H1 (cell line): ENCODE results near the gene WNT9A. TPM values are rescaled to one million over a fixed set of nuclear protein-coding genes. Genes with fewer than 3 reads are reported as not detected.

Source experiments
- BACH1 ChIP-seq: IDR thresholded peaks from 2 replicates; pipeline ENCODE4 v1.6.1; 2012; ENCODE audit warnings: low read length, improper control_type of control experiment
- BCL11A ChIP-seq, 2 experiments: IDR thresholded peaks; one replicate each; pipeline ENCODE4 v1.6.1; 2011; ENCODE audit warnings: low read depth in 2 of 2, low read length in 2 of 2, mild to moderate bottlenecking in 2 of 2
- CHD2 ChIP-seq: IDR thresholded peaks from 2 replicates; pipeline ENCODE4 v1.6.1; 2012; ENCODE audit warnings: low read length, improper control_type of control experiment
- EZH2 ChIP-seq: fragments of 200-600 bp; sonication (generic); IDR thresholded peaks from 2 replicates; pipeline ENCODE4 v1.7.1; 2012; ENCODE audit warnings: low read depth, mild to moderate bottlenecking, moderate library complexity, low read length, inconsistent platforms; ENCODE audit not compliant: severe bottlenecking
- GABPA ChIP-seq: IDR thresholded peaks from 2 replicates; pipeline ENCODE4 v1.6.1; 2011; ENCODE audit warnings: mild to moderate bottlenecking, low read length, moderate library complexity, borderline replicate concordance; ENCODE audit not compliant: insufficient read depth
- PHF8 ChIP-seq: fragments of 200-600 bp; sonication (generic); conservative IDR thresholded peaks from 2 replicates; pipeline ENCODE4 v1.7.1; 2012; ENCODE audit warnings: low read depth, mild to moderate bottlenecking, inconsistent platforms, low read length, moderate library complexity
- SIN3A ChIP-seq, 2 experiments: IDR thresholded peaks in 1 of 2; conservative IDR thresholded peaks in 1 of 2; 2 replicates each; pipeline ENCODE4 v1.6.1; 2011 to 2012; ENCODE audit warnings: low read length in 2 of 2, improper control_type of control experiment in 1 of 2, low read depth in 1 of 2, mild to moderate bottlenecking in 1 of 2
- SP2 ChIP-seq: IDR thresholded peaks from 2 replicates; pipeline ENCODE4 v1.6.1; 2012; ENCODE audit warnings: mild to moderate bottlenecking, low read length, inconsistent platforms
- SP4 ChIP-seq: IDR thresholded peaks from 2 replicates; pipeline ENCODE4 v1.6.1; 2012; ENCODE audit warnings: low read length, inconsistent platforms
- YY1 ChIP-seq: IDR thresholded peaks from 2 replicates; pipeline ENCODE4 v1.6.1; 2011; ENCODE audit warnings: low read depth, mild to moderate bottlenecking, low read length
- polyA plus RNA-seq, 7 experiments: library from polyadenylated mRNA; depleted of rRNA in 3 of 7; stranded (reverse) in 5 of 7; unstranded in 2 of 7; fragments of >200 nt in 5 of 7; fragments of 200-250 nt in 2 of 7; gene quantifications; 1 replicate in 5 of 7; 2 replicates in 1 of 7; 4 replicates in 1 of 7; pipeline versions ENCODE4 v1.2.1 to v1.2.3, GENCODE V29; 2011 to 2013; ENCODE audit warnings: missing spikeins in 2 of 7, mixed read lengths in 2 of 7
- total RNA-seq: library from RNA; stranded (reverse); fragmentation: NEBNext Ultra II Directional; extraction: Animal tissue kit (Norgen Biotek cat#: 25700); gene quantifications from 2 replicates; pipeline ENCODE4 v1.2.1, GENCODE V29; 2021
- TF ChIP-seq, protein P1 (sequence below): IDR thresholded peaks from 2 replicates; pipeline ENCODE4 v1.6.1; 2011; ENCODE audit warnings: low read depth, mild to moderate bottlenecking, low read length; ENCODE audit not compliant: insufficient read depth

The WNT9A gene
- total and polyA plus RNA-seq, 2 of the 8 experiments (the other 6 are each of a cell fraction or from before 2014, with no cell fraction given) = 1.1 to 1.5 TPM

DNA sequence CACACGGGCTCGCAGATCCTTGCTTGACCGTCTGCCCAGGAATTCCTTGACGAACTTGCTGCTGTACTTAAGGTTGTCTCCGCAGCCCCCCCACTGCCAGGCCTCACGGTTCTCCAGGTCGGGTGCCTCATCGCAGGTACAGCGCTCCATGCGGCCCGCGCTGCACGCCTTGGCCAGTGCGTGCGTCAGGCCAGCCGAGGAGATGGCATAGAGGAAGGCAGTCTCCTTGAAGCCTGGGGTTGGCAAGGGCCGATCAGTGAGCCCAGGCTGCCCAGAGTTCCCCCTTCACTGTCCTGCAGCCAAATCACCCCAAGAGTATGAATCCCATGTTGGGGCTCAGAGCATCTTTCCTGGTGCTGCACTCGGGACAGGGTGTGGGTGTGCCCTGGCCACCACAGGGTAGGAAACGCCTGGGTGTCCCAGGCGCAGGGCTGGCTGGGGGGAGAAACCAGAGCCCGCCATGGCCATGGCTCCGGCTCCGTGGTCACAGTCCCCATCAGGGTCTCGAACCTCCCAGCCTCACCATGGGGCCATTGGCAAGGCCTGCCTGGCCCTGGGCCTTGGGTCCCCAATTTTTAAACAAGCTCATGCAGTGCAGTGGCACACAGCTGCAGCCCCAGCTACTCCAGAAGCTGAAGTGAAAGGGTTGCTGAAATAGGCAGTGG lies 23.4 kb downstream of the WNT9A start (continued):
- TF ChIP-seq GABPA = no peak
- TF ChIP-seq BCL11A (IDR thresholded peaks at IDR 0.05; ENCODE audit: low read depth in 2 of 2, low read length in 2 of 2) = no peak
- no peak for TF ChIP-seq CHD2
- TF ChIP-seq SP2 = no peak
- TF ChIP-seq SP4 = no peak
- TF ChIP-seq EZH2 = no peak
- no peak for TF ChIP-seq SIN3A (conservative IDR thresholded peaks at IDR 0.05 in 1 of 2, IDR thresholded peaks at IDR 0.05 in 1 of 2; ENCODE audit: low read depth in 1 of 2, low read length in 2 of 2)
- TF ChIP-seq, protein P1, sequence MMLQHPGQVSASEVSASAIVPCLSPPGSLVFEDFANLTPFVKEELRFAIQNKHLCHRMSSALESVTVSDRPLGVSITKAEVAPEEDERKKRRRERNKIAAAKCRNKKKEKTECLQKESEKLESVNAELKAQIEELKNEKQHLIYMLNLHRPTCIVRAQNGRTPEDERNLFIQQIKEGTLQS = no peak
- no peak for TF ChIP-seq YY1
- TF ChIP-seq BACH1 = no peak
- no peak for TF ChIP-seq PHF8
